ENCODE measurements around the gene BMPER.

BMPER gene

DNA sequence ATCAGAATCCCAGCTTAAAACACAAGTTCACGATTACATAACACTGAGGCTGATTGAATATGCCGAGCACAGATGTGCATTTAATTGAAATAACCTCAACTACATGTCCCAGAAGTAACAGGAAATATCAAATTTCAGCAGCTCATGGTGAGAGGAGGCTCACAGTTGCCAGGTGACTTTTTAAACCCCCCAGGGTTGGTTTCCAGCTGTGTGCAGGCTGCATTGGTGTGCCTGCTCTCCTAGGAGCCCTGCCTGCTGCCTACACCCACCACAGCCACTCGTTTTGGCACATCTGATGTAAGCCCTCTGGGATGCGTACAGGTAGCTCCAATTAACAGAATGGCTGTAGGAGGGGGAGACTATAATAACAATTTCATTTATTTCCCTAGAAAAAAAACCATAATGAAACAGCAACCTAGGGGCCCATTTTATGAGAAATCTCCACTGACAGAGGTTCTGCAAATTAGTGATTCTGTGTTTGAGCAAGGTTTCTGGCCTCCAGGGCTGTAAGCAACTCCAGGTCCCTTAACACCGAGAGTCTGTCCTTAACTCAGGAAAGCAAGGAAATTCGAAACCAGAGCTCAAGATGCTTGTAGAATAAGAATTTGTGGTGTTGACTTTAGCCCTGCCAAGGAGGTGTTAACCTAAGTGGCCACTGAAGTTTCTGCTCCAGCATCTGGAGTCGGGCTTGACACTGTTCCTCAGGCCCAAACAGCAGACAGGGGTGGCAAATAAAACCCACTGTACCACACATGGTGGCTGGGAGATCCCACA lies 161.9 kb downstream of the BMPER start:
- no peak for DNase-seq

DNA sequence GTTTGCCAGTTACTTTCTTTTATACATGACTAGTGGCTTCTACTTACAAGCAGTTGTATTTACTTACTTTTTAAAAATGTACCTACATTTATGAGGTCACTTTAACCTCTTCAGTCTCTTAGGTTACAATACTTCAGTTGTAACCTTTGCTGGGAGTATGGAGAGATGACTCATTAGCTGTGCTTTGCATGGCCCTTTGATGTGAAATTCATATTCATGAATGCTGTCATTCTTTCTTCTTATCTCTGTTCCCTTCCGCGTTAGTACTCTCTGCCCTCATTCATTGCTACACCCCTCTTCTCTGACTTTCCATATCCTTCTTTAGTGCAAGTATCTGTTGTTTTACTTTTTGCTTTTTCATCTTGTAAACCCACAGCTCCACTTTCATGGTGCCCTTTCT lies 164.3 kb downstream of the BMPER start:
- DNase-seq: no peak

DNA sequence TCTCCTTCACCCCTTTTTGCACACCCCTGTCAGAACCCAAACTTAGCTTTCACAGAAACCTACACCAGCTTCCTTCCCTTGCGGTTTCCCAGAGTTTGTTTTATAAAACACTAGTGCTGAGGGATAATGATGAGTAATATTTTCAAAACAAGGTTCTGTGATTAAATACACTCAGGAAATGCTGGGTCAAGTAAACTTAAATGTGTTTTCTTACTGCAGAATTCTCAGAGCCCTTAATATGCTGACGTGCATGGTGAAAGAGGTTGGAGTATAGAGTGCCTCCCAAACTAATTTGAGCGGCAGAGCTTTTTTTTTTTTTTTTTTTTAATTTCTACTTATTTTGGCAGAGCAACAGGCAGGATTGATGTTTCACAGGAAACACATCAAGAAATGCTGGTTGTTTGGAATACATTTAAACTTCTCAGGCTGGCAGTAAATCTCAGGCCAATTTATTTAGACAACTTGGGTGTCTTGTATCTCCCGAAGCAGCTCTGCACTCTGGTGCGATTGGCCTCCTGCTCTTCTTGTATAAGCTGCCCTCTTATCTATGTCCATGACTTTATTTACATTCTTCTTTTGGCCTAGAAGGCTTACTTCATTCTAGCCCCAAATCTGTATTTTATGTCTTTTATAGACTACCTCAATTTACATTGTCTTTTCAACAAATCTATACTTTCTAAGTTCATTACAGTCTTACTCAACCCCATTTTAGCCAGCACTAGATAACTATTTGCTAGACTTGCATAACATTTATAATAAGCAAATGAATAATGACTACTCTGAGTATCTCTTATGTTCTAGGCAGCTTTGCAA lies 165.4 kb downstream of the BMPER start:
- DNase-seq: no peak

DNA sequence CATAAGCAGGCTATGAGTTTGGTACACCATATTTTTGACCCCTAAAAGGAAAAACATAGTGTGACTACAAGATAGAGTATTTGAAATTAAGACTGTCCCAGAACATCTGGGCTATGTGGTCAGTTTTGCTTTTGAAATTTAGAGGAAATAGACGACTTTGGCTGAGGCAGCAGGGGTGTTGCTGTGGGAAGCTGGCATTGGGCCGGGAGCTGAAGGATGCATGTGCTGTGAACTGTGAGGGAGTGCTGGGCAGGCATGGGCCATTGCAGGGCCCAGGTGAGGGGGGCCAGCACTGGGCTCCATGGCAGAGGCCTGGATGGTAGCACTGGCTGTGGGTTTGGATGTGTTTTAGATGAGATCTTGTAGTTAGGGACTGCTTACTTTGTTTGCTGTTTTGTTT lies 168.3 kb downstream of the BMPER start:
- no peak for DNase-seq

DNA sequence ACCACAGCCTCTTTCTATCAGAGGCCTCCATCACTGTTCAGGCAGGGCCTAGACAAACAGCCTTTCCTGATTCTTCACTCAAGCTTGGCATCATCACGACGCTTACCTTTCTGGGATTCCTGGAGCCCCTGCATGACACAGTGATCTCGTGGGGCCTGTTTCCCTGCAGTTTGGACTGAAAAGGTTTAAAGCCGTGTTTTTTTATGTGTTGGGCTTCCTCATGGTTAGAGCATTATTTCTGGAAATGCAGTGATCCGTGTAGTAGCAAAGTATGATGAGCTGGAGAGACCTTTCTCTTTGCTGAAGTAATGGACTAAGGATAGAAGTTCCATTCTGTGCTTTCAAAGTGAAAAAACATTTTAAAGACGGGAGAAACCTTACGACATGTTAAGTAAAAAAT lies 169.1 kb downstream of the BMPER start:
- DNase-seq: no peak

DNA sequence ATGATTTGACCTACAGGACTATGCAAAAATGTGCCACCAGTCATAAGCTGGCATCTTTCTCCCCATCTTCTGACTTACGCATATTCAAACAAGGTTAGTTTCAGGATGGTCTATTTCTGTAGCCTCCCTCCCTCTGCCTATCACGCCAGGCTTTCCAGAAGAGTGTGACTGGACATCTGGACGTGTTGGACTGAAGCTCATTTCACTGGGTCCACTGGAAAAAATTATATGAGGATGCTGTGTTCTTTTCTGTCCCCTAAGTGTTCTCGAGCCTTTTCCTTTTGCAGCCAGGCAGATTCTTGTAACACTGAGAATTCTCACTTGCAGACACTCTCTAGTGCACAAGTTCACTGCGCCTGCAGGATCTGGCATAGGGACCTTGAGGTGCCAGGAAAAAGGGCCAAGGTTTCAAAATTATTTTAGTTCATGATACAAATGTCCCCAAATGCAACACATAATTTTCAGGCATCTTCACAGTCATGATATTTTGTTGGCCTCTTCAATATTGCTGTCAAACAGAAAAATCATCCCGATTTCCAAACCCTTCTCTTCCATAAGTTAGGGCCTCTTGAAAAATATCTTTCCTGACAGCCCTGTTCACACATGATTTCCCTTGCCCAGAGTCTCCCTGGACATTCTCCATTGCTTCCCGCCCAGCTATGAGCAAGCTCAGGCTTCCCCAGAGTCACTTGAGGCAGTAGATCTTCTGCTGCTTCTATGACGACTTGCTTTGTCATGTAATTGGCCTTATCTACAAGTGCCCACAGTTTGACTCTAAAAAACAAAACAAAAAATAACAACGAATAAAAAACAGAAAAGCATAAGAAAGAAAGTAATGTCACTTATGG lies 170.4 kb downstream of the BMPER start:
- DNase-seq: no peak

DNA sequence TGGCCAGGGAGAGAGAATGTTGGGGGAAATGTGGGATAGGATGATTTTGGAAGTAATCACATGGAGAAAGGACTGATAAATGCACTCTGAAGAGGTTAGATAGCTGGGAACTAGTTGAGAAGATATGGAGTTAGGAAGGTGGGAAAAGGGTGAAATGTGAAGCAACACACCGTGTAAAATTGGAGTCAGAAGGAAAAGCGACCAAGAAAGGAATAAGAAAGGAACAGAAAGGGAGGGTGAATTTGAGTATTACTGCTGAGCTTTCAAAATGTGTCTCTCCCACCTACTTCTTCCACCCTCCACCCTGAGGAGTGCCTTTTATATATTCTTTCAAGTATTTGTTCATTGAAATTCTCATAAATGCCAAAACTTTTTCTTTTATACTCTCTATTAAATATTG lies 171.8 kb downstream of the BMPER start:
- DNase-seq: no peak

DNA sequence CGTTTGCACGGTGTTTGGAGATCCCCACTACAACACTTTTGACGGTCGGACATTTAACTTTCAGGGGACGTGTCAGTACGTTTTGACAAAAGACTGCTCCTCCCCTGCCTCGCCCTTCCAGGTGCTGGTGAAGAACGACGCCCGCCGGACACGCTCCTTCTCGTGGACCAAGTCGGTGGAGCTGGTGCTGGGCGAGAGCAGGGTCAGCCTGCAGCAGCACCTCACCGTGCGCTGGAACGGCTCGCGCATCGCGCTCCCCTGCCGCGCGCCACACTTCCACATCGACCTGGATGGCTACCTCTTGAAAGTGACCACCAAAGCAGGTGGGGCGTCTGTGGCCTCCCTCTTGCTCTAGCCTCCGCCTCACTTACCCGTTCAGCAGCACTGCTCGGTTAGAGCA lies 173.5 kb downstream of the BMPER start:
- DNase-seq: no peak

DNA sequence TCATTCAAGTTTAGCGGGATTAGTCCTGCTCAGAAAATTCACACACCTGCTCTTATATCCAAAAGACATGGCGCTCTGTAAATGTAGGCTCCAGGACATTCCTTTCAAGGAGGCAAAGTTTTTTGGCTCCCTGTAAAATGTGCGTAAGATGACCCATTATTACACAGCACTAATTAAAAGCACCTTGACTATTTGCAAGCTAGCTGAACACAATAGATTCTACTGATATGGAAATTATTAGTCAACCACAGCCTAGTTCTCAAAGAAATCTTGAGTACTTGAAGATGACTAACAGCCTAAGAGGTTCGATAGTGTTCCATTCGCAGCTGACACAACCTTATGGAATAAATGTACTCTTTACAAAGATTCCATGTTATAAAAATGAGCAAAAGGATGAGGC lies 175.2 kb downstream of the BMPER start:
- no peak for DNase-seq

DNA sequence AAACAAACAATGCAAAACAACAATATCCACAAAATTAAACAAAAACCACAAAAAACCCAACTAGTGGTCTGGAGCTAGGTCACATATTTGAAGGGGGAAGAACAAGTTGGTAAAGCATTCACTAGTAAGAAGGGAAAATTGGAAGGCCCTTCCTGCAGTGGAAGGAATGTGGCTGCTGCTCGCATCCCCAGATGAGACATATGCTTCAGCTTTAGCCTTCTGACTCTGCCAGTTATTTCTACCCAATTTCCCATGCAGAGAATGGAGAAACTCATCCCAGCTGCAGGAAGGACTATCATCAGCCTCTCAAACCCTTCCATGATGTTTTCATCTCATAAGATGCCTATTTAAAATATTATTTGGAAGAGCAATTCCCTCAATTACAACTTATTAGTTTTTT lies 176.6 kb downstream of the BMPER start:
- DNase-seq: no peak

DNA sequence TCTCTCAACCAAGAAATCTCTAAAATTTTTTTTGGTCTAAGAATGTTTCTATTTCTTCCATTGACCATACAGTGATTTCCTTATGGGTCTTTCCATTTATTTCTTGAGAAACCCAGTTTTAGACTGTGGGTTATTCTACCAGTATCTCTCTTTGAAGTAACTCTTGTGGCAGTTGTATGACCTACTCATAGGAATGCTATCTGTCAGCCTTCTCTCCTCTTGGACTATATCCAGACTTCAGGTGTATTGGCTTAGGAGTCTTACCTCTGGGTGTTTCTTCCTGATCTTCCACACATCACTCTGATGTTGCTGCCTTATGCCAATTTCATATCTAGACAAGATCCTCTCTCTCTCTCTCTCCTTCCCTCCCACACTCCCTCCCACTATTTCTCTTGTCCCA lies 178.1 kb downstream of the BMPER start:
- no peak for DNase-seq

DNA sequence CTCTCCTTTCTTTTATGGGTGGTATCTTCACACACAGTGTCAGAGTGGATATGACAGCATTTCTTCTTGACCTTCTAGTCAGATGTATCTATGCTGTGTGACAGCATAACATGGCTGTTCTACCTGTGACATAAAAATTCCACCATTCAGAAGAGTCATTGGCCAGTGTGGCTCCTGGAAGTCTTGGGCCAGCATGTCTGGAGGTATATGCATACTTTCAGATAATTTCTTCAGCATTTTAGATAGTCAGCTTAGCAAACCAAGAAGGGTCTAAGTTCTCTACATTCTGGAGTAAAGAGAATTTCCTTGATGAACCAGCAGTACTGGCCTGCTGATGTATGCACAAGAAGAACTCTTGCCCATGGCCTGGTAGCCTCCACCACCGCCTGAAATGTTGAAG lies 179.3 kb downstream of the BMPER start:
- no peak for DNase-seq

DNA sequence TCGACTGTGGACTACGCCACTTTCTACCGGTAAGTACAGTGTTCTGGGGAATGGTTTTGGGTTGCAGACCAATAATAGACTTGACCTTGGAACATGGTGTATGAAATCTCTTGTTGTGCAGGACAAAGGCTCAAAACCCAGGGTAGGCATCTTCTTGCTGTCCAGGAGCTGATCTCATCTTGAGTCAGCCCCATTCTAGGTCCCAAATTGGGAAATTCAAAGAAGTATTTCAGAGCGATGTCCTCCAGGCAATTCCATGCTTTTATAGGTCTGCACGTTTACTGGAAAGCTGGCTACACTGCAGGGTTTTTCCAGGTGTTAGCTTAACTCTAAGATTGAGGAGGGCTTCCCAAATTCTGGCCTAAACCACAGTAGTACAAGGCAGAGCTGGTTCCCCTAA lies 180.7 kb downstream of the BMPER start:
- DNase-seq: no peak

DNA sequence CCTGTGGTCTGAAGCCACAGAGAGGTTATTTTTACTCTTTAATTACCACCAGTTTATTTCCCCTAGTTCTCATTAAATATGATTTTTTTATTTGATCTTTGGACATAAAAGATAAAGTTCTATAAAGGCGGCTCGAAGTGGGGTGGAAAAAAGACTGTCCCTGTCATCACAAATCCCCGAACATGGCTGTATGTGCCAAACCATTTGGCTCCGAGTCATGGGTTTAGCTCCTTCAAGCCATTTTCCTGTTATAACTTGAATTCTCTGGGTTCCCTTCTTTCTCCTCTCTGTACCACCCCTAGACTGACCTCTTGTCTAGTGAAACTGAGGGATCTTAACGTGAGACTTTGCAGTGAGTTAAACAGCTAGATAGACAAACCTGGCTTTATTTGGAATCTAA lies 181.6 kb downstream of the BMPER start:
- no peak for DNase-seq

DNA sequence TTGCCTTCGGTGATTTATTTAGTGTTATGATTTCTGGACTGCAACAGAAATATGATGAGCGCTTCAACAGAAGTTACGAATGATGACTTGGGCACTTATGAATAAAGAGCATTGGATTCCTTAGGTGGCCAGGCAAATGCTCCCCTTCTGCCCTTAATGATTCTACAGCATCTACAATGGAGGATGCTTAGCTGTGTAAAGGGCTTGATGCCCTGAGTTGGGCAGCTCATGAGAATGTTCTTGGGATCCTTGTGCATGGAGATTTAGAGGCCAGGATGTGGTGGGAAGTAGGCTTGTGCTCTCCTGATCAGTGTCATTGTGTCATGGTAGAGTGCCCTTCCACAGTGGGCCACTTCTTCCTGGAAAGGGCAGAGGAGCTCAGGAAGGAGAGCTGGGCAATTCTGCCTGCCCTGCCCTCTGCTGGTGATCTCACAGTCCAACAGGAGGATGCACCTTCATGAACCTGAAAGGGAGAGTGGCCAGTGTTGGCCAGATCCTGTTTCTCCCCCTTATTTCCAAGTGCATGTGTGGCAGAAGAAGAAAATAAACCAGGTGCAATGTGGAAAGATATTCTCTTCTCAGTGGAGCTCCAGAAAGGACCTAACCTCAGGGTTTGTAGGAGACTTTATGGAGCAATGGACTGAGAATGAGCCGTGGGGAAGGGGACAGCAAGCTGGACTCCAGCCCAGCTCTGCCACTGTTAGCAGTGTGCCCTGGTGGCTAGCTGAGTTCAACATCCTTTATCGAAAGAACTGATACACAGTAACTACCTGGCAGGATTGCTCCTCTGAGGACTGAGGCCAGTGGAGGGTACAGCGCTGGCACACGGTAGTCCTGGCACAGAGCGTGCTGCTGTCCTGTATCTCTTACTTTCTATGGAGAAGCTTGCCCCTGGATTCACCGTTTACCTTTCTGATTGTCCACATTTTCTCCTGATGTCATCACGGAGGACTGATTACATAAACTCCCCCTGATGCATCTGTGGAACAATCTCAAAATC lies 182.9 kb downstream of the BMPER start:
- DNase-seq: no peak

DNA sequence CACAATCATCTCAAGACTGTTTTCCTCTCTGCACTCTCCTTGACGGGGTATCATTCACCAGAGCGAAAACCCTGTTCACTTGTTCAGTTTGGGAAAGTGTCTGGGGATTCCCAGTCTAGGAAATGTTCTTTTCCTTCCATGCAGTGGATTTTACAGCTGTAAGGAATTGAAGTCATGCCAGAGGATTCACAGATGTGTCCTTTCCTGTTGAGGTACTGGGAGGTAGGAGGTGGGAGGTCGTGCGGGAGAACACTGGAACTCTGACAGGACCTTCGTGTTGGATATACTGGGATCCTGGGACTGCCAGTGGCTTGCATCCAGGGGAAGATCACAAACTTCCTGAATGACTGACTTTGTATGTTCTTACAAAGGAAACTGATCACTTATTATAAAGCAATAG lies 185.5 kb downstream of the BMPER start:
- DNase-seq: no peak

DNA sequence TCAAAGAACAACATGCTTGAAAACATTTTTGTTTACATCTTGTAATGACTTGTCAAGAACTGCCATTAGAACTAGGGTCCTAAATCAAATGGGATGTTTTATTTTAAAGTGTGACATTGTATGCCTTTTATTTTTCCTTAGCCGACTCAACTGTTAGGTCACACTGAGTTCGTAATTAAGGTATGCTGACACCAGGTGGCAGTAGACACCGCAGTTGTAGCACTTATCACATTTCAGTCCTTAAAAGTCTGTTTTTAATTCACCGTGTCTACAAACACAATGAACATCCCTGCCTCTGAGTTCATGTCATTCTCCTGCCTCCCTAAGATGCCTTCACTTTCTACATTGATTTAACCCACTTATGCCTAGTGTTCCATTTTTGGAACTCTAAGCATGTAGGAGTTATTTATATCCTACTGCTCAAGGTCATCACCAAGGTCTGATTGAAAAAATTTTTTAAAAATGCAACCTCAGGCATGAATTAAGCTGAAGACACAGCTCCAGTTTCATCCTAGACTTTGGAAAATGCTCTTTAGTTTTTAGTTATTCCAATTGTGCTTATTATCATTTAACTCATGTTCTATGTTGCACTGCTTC lies 186.1 kb downstream of the BMPER start:
- peak; percentile 23 to 34 for DNase-seq

DNA sequence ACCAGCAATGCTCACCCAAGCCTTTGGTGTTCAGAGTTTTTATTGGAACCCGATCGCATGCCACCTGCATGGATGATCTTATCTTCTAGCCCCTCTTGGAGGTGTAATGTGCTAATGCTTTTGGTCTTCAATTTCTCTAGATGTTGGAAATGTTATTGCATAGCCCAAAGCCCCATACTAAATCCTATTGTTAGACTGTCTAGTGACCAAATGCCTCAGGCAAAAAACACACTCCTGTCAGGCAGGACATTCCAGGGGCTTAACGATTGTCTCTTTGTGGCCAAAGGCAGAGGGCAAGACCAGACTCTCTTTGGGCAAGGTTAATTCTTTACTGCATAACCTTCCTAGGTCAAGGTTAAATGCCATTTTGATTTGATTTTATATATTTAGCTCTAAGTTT lies 187.9 kb downstream of the BMPER start:
- DNase-seq: no peak

DNA sequence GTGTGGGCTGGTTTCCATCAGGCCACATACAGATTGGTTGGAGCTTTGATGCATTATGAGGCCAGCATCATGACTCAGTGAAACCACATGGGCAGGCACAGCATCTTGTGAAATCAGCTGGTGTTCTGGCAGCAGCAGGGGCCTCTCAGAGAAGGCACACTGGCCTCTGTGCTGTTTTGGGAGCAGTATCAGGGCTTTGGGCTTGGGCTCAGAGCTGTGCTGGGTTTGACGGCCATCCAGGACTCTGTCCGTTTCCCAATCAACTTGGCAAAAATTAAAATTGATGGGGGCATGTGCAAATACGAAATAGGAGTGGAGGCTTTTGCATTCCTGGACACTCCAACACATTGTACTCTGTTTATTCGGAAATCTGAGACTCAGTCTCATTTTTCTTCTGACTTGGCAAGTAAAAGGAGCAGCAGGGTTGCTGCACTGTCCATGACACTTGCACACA lies 190.9 kb downstream of the BMPER start:
- DNase-seq: no peak

DNA sequence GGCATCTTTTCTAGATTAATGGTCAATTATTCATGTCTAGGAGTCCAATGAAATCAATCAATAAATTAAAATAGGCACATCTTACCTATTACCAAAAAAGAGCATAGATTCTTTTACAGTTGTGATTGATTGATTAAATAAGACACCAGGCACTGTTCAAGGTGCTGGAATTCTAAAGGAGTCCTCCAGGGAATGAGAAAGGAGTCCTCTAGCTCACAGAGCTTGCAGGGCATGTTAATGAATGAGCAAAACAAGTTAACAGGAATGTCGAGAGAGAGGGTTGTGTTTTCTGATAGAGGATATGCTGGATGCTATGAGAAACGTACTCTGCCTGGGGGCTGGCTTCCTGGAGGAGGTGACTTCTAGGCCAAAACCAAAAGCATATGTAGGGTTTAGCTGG lies 191.4 kb downstream of the BMPER start:
- no peak for DNase-seq

DNA sequence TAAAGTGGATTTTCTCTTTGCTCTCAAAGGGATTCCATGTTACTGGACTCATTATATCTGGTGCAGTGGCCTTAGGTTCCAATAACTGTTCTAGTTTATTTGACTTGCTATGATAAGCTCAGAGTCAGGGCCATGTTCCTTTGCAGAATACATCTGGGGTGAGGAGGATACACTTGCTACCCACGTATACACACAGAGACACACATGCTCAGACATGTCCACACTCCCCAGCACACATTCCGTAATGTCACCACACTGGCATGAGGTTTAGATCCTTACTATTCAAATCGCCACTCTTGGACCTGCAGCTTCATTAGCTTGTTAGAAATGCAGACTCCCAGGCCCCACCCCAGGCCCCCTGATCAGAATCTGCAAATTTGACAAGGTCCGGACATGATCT lies 195.3 kb downstream of the BMPER start:
- DNase-seq: no peak

DNA sequence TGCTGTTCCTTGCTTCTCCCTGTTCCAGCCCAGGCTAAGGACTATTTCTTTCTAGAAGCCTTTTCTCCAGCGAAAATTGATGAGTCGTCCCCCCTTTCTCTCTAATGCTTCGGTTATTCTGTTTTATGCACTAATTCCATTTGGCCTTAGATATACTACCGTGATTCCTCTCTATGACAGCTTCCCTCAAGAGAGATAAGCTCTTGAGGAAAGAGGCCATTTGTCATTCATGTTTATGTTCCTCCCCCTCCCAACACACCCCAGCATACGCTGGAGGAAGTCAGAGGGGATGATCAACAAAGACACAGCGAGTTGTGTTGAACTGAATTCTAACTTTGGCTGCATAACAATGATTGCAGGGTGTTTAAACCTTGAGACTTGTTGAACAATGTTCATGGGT lies 198.8 kb downstream of the BMPER start:
- no peak for DNase-seq

Measured in Kasumi-1 (cell line).